Fibroblast of skin of back (primary cell): Measurements from ENCODE around the gene UBE2J2.
A peak's percentile ranks its signal among the peaks of the same experiment; 100 is the strongest.

Source experiments
- DNase-seq: peaks from one replicate; pipeline ENCODE4 v3.0.0-alpha.2; 2013

The UBE2J2 gene

GRCh38 chr1:1309251-1310108, 35.8 kb upstream of the UBE2J2 start:
- no peak for DNase-seq

GRCh38 chr1:1308756-1309250, 35.1 kb upstream of the UBE2J2 start:
- DNase-seq, result no peak

DNA sequence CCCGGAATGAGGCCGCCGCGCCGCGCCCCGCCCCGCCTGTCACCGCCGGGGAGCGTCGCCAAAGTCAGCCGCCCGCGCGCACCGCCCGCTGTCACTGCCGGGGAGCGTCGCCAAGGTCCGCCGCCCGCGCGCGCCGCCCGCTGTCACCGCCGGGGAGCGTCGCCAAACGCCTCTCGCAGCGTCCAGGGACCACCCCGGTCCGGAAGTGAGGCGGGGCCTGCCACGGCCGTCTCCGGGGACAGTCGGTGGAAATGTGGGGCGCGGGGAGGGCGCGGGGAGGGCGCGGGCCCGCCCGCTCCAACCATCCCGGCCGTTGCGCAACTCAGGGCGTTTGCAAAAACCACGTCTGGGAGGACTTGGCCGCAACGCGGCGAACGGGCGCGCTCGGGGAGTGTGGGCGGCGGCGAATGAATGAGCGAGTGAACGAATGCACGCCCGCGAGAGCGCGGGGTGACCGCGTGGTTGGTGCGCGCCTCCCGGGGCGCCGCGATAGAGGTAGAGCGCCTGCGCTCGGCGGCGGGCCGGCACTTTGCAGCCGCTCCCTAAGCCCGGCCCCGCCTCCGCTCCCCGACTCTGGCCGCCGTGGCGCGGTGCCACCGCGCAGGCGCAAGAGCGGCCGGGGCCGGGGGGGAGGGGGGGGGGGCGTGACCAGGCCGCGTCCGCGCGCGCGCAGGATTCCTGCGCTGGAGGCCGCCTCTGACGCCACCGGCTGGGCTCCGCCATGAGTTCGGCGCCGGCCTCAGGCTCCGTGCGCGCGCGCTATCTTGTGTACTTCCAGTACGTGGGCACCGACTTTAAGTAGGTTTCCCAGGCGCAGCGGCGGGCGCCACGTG, 34.5 kb upstream of the UBE2J2 start, which contains the start of the genes ACAP3 and PUSL1:
ACAP3 (minus strand) TSS at position 8 of the 833 bp plus-strand sequence. CDS start 115 bp downstream, outside the sequence.
PUSL1 (plus strand) TSS at position 675 of the 833 bp plus-strand sequence; CDS start at position 722, 47 bp downstream.
- peak; percentile 92 for DNase-seq

DNA sequence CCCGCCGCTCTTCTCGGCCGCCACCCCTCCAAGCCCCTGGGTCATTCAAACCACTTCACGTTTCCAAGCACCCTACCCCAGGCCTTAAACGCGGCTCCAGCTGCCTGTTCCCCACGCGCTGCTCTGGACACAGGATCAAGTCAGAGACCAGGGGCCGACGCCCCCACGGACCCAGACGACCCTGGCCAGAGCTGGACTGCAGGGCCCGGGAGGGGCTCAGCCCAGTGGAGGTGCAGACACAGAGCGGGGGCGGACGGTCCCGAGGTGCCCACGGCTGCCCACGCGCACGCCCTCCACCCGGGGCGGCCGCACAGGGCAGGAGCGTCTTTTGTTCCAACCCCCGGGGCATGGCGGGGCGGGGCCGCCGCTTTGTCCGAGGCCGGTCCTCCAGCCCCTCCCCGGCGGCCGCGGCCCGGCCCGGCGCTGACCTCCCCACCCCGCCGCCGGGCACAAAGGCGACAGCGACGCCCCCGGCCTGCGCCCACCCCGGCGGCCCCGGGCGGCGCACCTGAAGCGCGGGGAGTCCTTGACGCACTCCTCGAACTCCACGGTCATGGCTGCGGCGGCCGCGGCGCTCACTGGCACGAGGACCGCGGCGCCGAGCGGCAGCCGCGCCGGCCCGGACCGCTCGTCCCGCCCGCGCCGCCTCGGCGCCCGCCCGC, 33.7 kb upstream of the UBE2J2 start:
- no peak for DNase-seq

GRCh38 chr1:1306661-1307260, 33.1 kb upstream of the UBE2J2 start:
- no peak for DNase-seq

GRCh38 chr1:1306070-1306660, 32.5 kb upstream of the UBE2J2 start:
- DNase-seq, result peak; percentile 39

GRCh38 chr1:1305300-1306069, 31.8 kb upstream of the UBE2J2 start:
- DNase-seq, result peak; percentile 82

- DNase-seq, result peak; percentile 87
These were observed 31.0 kb upstream of the UBE2J2 start for GRCh38 chr1:1304331-1305299.

GRCh38 chr1:1303736-1304135, 30.1 kb upstream of the UBE2J2 start:
- DNase-seq, result no peak

GRCh38 chr1:1302951-1303509, 29.4 kb upstream of the UBE2J2 start:
- DNase-seq, result no peak

- no peak for DNase-seq
These were observed 28.4 kb upstream of the UBE2J2 start for GRCh38 chr1:1302006-1302430.

- no peak for DNase-seq
These were observed 26.7 kb upstream of the UBE2J2 start for GRCh38 chr1:1300352-1300739.

GRCh38 chr1:1299686-1300351, 26.2 kb upstream of the UBE2J2 start:
- no peak for DNase-seq

DNA sequence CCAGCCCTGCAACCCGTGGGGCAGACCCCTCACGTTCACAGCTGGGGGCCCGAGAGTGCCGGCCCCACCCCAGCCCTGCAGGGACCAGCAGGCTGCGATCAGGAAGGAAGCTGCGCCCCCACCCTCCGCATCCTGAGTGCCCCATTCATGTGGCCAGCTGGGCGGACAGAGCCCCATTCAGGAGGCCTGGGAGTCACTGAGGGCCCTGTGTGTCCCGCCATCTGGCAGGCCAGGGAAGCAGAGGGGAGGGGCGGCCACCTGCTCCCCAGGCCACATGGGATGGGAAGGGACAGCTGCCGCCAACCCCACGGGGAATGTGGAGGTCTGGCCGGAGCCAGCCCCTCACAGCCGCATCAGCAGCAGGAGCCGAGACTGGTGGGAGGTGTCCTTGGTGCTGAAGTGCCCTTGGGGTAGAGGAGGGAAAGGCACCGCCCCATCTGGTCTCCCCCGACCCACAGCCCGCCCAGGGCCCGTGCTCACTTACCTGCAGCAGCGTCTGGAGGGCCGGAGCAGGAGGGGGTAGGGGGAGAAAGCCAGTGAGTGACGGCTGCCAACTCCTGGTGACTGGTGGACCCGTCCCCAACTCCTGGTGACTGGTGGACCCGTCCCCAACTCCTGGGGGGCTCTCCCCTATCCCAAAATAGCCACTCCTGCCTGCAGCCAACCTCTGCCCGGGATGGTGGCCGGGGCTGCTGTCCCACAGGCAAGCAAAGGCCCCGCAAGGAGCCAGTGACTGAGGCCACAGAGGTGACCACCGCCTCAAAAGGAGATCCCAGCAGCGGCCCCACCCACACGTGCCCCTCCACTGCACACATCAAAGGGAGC, 25.4 kb upstream of the UBE2J2 start:
- DNase-seq, result no peak

DNA sequence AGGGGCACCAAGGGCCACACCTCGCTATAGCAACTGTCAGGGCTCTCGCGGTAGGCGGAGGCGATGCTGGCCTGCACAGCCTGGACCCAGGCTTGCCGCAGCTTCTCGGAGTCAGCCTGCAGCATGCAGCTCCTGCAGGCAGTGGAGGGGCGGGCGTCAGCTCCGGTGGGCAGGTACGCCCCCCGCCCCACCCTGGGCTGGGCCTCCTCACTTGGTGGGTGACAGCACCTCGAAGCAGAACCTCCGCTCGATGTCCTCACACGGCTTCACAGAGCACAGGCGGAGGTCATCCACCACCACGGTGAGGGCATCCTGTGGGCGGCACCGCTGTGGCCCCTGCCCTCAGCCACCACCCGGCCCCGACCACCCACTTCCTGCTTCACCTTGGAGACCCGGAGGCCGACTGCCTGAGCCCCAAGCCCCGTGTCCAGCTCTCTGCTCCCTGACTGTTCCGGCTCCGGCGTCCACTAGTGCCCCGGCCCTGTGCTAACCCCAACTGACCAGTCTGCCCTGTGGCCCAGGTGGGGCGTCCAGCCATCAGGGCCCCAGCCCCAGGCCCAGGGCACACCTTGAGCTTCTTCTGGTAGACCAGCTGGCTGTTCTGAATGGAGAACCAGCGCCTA, 24.3 kb upstream of the UBE2J2 start:
- DNase-seq, result no peak

DNA sequence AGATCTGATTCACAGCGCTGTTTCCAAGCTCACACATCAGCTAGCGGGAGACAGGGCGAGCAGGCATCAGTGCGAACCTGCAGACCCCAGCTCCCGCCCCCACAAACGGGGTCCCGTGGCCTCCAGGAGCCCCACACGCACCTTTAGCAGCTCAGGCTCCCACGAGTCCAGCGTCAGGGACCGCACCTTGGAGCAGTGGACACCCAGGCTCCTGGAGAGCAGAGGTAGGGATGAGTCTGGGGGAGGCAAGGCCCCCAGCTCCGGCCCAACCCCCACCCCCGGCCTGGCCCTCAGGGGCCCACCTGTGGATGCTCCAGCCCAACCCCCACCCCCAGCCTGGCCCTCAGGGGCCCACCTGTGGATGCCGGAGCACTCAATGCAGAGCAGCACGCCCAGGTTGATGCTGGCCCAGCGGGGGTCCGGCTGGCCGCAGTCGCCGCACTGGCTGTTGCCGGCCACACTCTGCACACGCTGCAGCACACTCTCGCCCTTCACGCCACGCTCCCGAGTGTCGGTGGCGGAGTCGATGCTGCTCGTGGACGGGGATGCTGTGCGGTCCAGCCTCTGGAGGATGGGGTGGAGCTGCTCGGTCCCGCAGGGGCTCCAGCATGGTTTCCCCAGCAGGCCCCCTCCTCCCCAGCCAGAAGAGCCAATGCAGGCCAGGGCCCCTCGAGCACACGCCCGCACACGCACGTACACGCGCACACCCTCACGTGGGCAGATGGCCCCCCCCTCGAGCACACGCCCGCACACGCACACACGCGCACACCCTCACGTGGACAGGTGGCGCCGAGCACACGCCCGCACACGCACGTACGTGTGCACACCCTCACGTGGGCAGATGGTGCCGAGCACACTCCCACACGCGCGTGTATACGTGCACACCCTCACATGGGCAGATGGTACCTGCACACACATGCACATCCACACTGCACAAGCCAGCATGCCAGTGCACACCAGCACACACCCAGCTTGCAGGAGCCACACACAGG, 22.7 kb upstream of the UBE2J2 start:
- no peak for DNase-seq
